IPS-11a (cell line): ENCODE data around the gene FAM204A.

Experiments
- H3K4me3 ChIP-seq: one replicate; pipeline ENCODE4 v1.5.1; 2013; ENCODE audit warnings: low read depth, low read length, control low read depth

Gene FAM204A

DNA sequence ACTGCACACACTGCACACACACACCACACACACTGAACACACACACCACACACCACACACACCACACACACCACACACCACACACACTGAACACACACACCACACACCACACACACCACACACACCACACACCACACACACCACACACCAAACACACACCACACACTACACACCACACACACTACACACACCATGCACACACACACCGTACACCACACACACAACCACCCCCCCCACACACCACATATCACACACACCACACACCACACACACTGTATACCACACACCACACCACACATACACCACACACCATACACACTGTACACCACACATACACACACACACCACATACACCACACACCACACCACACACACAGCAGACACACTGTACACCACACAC, 59.5 kb downstream of the FAM204A start:
- no peak overlapping the region for H3K4me3 ChIP-seq

DNA sequence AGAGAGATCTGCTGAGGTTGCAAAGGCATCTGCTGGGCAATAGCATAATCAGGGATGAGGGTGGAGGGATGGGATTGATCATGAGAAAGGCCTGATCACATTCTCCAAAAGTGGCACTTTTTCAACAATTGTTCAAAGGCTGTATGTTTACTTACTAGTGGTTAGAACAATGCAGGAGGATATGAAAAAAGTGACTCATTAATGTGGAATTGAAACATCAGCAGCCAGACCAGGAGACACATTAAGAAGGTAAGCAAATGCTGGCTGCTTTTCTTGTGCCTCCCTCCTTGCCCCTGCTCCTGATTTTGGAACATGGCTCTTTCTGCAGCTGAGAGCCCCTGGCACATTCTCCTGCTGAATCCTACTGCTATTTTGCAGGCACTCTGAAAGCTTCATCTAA, 63.5 kb downstream of the FAM204A start:
- H3K4me3 ChIP-seq = no peak overlapping the region

DNA sequence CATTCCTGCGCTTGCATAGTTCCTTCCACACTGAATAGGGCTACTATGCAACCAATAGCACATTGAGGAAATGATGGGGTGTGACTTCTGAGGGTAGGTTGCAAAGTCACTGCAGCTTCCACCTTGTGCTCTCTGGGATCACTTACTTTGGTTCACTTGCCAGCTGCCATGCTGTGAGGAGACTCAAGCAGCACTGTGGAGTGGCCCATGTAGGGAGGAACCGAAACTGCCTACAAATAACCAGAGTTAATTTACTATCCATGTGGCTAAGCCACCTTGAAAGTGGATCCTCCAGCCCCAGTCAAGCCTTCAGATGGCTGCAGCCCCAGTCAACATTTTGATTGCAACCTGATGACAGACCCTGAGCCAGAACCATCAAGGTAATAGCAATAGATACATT, 64.3 kb downstream of the FAM204A start:
- H3K4me3 ChIP-seq = no peak overlapping the region

- H3K4me3 ChIP-seq = no peak overlapping the region
Observed at GRCh38 chr10:118276727-118277126, 65.4 kb downstream of the FAM204A start.

DNA sequence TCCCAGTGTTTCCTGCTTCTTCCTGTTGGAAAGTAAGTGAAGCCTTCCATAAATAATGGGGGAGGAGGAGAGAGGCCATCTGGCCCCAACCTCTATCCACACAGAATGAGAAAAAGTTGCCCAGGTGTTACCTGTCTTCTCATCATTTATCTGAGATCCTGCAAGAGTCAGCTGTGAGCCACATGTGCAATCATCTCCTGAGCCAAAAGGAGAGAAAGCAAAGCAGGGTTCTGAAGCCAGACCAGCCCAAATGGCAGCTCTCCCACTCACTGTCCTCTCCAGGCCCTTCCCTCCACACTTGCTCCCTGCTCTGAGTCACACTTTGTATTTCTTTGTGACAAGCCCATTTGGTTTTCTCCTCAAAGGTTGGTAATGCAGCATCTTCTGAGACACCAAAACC, 65.9 kb downstream of the FAM204A start:
- H3K4me3 ChIP-seq = no peak overlapping the region

DNA sequence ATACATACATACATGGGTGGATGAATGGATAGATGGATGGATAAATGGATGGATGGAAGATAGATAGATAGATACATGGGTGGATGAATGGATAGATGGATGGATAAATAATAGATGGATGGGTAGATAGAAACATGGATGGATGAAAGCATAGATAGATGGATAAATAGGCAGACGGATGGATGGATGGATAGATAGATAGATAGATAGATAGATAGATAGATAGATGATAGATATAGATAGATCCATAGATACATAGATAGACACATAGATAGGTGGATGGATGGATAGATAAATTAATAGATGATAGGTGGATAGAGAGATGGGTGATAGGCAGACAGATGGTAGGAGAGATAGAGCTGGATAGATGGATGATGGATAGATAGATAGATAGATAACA, 68.5 kb downstream of the FAM204A start:
- H3K4me3 ChIP-seq = no peak overlapping the region

GRCh38 chr10:118272767-118273166, 69.4 kb downstream of the FAM204A start:
- H3K4me3 ChIP-seq = no peak overlapping the region

DNA sequence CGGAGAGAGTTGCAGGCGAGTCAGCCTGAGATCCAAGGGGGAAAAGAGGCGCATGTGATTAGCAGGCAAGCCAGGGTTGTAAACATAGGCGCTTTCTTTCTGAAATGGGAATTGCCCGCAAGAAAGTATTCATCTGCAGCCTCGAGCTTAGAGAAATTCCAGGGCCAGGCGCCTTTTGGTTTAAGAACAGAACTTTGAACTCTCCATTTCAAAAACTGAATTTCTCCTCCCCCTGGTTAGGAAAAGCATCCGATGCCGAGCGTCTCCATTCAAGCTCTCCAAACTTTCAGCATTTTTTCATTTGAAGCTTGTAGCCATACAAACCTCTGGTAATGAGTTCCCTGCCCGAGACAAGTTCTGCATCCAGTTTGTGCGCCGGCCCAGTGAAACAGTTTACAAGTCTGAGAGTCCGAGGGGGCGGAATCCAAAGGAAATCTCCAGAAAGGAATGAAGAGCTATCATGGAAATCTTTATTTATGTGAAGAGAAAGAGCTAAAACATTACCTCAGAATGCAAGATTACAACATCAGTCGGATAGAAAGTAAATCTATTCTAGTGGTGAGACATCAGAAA, 69.9 kb downstream of the FAM204A start:
- peak overlapping the region; percentile 6 for H3K4me3 ChIP-seq

DNA sequence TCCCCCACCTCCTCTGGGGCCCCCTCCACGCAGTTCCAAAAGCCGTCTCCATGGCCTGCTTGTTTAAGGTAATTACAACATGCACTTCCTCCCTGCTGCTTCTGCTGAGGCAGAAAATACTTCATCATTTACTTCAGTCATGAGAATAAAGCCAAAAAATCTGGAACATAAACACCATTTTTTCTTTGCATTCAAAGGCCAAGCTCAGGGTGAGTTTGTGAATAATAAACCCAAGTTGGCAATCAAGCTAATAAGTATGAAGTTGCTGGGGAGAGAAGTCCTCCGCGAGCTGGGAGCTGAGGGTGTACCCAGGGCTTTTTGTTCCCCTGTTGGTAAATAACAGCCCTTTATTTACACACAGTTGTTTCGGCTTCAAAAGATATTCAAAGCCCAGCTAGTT, 70.5 kb downstream of the FAM204A start:
- H3K4me3 ChIP-seq = no peak overlapping the region

- no peak overlapping the region for H3K4me3 ChIP-seq
Observed at GRCh38 chr10:118266098-118266748, 75.9 kb downstream of the FAM204A start.

DNA sequence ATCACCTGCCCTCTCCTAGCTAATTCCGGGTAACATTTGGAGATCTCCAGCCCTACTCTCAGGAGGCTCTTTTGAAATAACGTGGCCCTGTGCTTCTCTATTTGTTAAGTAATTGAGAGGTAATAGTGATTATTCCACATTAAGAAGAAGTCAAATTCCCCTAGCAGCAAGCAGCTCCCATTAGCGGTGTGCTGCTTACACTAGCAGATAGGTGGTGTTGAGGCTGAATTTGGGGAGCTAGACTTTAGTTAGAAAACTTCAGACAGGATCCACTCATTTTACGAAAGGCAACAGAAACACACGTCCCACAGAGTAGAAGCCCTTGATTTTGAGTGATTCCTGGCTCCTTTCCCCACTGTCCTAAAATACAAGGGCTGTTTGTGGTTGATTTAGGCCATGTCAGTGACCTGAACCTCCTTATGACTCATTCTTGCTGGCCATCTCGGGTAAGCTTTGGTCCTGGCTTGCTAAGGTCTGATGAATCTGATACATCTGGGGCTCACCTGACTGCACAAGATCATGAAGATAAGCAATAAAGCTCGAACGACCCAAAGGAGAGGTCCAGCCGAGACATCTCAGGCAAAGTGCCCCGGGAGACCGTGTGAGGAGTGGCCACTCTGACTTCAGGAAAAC, 77.2 kb downstream of the FAM204A start:
- no peak overlapping the region for H3K4me3 ChIP-seq

- no peak overlapping the region for H3K4me3 ChIP-seq
Observed at GRCh38 chr10:118264252-118264651, 77.9 kb downstream of the FAM204A start.

- no peak overlapping the region for H3K4me3 ChIP-seq
Observed at GRCh38 chr10:118262538-118262937, 79.6 kb downstream of the FAM204A start.

DNA sequence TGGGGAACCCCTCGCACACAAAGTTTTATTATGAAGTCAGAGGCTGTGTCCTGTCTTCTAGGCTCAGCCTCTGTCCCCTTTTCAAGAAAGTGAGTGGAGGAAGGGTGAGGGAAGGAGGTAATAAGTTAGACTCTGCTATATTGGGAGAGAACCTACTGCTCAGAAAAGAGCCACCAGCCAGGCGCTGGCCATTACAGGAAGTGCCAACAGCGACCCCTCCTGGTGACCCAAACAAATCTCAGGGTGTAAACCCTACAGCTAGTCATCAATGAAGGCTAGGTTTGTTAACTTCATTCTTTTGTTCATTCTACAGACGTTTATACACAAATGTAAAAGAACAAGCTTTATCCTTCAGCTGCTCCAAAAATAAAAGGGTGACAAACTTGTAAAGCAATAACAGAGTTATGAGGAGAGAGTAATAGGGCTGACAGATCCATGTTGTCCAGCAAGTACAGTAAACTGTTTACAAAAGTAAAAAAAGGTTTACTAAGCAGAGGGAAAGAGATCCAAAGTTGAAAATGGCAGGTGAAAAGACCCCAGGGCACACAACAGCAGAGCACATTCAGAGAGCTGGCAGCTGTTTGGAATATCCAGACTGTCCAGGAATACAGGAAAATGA, 82.7 kb downstream of the FAM204A start:
- no peak overlapping the region for H3K4me3 ChIP-seq

DNA sequence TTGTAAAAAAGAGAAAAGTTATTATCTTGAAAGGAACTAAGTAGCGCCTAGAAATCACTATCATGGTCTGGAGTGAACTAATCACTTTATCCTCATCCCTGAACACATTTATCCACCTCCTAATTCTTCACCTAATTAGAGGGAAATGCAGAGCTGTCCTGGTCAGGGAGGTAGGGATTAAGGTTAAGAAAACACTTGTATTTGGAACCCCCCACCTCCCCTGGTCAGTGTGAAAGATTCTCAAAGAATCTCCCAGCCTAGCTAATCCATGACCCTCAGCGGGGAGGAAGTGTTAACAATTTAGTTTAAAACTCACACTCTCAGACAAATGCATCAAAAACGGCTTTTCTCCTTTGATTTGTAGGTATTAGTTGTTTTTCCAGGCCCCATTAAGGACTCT, 83.8 kb downstream of the FAM204A start:
- no peak overlapping the region for H3K4me3 ChIP-seq

- H3K4me3 ChIP-seq = no peak overlapping the region
Observed at GRCh38 chr10:118256825-118257570, 85.1 kb downstream of the FAM204A start.

GRCh38 chr10:118256209-118256608, 85.9 kb downstream of the FAM204A start:
- H3K4me3 ChIP-seq = no peak overlapping the region

DNA sequence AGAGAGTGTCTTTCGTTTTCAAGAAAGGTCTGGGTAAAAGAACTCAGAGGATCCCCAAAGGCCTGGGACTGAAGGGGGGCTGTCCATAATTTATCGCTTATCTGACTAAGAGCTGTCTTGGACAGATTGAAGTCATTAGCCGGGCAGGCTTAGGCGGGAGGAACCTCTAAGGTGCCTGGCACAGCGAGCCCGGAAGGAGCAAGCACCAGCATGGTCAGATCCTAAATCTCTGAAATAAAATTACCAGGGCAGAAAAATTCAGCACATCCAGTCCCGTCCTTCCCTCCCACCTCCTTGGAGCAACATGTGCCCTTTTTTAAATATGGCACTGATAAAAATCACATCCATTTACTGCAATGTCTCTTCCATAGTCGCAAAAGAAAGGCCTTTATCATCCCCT, 86.8 kb downstream of the FAM204A start:
- H3K4me3 ChIP-seq = no peak overlapping the region

GRCh38 chr10:118254654-118255053, 87.5 kb downstream of the FAM204A start:
- H3K4me3 ChIP-seq = no peak overlapping the region

DNA sequence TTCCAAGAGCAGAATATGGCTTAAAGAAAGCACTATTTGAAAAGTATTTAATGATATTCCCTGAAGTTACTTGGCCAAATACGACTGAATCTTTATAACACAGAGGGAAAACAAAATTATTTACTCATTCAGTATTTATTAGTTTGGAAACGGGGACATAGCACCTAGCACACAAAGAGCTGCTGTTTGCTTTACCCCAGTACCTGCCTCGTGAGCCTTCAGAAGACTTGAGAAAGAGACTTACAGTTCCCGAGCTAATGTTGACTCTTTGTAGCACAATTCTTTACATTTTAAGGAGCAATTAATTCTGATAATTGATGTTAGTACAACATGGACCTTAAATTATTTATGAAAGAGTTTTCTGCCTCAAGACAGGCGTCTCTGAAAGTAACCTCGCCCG, 88.7 kb downstream of the FAM204A start:
- no peak overlapping the region for H3K4me3 ChIP-seq

- no peak overlapping the region for H3K4me3 ChIP-seq
Observed at GRCh38 chr10:118251791-118252190, 90.3 kb downstream of the FAM204A start.
